T-helper 2 cell treated with Interferon-gamma antibody and Interleukin-4, amounts not matched to agents 5 μg/mL and 100 μg/mL, for 36 hours (primary cell): Measurements from ENCODE around the gene ORM2.

Source experiments
- DNase-seq: peaks from one replicate; pipeline ENCODE4 v3.0.0; 2021; ENCODE audit warnings: low spot score
- H3K27ac Mint-ChIP-seq: one replicate; pipeline ENCODE4 v1.8.0; 2021; ENCODE audit warnings: mild to moderate bottlenecking, mixed read lengths
- H3K27me3 Mint-ChIP-seq: one replicate; pipeline ENCODE4 v1.8.0; 2021; ENCODE audit warnings: low read depth, mixed read lengths
- H3K36me3 Mint-ChIP-seq: one replicate; pipeline ENCODE4 v1.8.0; 2021; ENCODE audit warnings: low read depth, mixed read lengths
- H3K4me1 Mint-ChIP-seq: one replicate; pipeline ENCODE4 v1.8.0; 2021; ENCODE audit warnings: low read depth, mixed read lengths
- H3K4me3 Mint-ChIP-seq: one replicate; pipeline ENCODE4 v1.8.0; 2022; ENCODE audit warnings: mild to moderate bottlenecking, moderate library complexity, mixed read lengths
- H3K9me3 Mint-ChIP-seq: one replicate; pipeline ENCODE4 v1.8.0; 2021; ENCODE audit warnings: mixed read lengths

ORM2 gene

GRCh38 chr9:114288193-114289091 lies 41.2 kb upstream of the ORM2 start:
- Mint-ChIP-seq H3K9me3 (no peaks in the 10 kb centered on the region), H3K4me3 (no peak overlapping the region), H3K36me3 (no peaks in the 10 kb centered on the region), H3K4me1 (no peaks in the 10 kb centered on the region), H3K27me3 (peaks cover 6% of the 10 kb centered on the region), H3K27ac (no peak overlapping the region)
- DNase-seq = no peak

GRCh38 chr9:114289106-114289505 lies 40.6 kb upstream of the ORM2 start:
- no peak overlapping the region for H3K27ac Mint-ChIP-seq
- DNase-seq = no peak
- H3K27me3 Mint-ChIP-seq = peaks cover 6% of the 10 kb centered on the region
- H3K4me3 Mint-ChIP-seq = no peak overlapping the region
- no peaks in the 10 kb centered on the region for H3K9me3 Mint-ChIP-seq
- H3K36me3 Mint-ChIP-seq = no peaks in the 10 kb centered on the region
- H3K4me1 Mint-ChIP-seq = no peaks in the 10 kb centered on the region

- Mint-ChIP-seq H3K4me1 (no peaks in the 10 kb centered on the region), H3K27me3 (peaks cover 6% of the 10 kb centered on the region), H3K27ac (no peak overlapping the region), H3K9me3 (peaks cover 4% of the 10 kb centered on the region), H3K36me3 (no peaks in the 10 kb centered on the region), H3K4me3 (no peak overlapping the region)
- no peak for DNase-seq
Measured at GRCh38 chr9:114289571-114290481, 39.8 kb upstream of the ORM2 start.

- no peak for DNase-seq
- peaks cover 10% of the 10 kb centered on the region for H3K9me3 Mint-ChIP-seq
- H3K27me3 Mint-ChIP-seq = peaks cover 7% of the 10 kb centered on the region
- H3K4me1 Mint-ChIP-seq = no peaks in the 10 kb centered on the region
- no peak overlapping the region for H3K27ac Mint-ChIP-seq
- no peak overlapping the region for H3K4me3 Mint-ChIP-seq
- H3K36me3 Mint-ChIP-seq = peaks cover 2% of the 10 kb centered on the region
Measured at GRCh38 chr9:114290561-114290986, 39.1 kb upstream of the ORM2 start.

GRCh38 chr9:114291064-114291474 lies 38.6 kb upstream of the ORM2 start:
- Mint-ChIP-seq H3K27me3 (peaks cover 7% of the 10 kb centered on the region), H3K36me3 (peaks cover 2% of the 10 kb centered on the region), H3K4me1 (no peaks in the 10 kb centered on the region), H3K4me3 (no peak overlapping the region), H3K9me3 (peaks cover 10% of the 10 kb centered on the region), H3K27ac (no peak overlapping the region)
- peak; percentile 47 for DNase-seq

GRCh38 chr9:114291886-114292590 lies 37.6 kb upstream of the ORM2 start:
- Mint-ChIP-seq H3K9me3 (peaks cover 10% of the 10 kb centered on the region), H3K27ac (no peak overlapping the region), H3K4me1 (no peaks in the 10 kb centered on the region), H3K4me3 (no peak overlapping the region), H3K27me3 (peaks cover 7% of the 10 kb centered on the region), H3K36me3 (peaks cover 2% of the 10 kb centered on the region)
- no peak for DNase-seq

GRCh38 chr9:114294664-114295063 lies 35.0 kb upstream of the ORM2 start:
- Mint-ChIP-seq H3K4me1 (no peaks in the 10 kb centered on the region), H3K27ac (no peak overlapping the region), H3K9me3 (peaks cover 10% of the 10 kb centered on the region), H3K36me3 (peaks cover 2% of the 10 kb centered on the region), H3K4me3 (no peak overlapping the region), H3K27me3 (peaks cover 7% of the 10 kb centered on the region)
- no peak for DNase-seq

GRCh38 chr9:114296338-114296737 lies 33.3 kb upstream of the ORM2 start:
- H3K9me3 Mint-ChIP-seq = peaks cover 10% of the 10 kb centered on the region
- no peaks in the 10 kb centered on the region for H3K4me1 Mint-ChIP-seq
- peaks cover 5% of the 10 kb centered on the region for H3K27me3 Mint-ChIP-seq
- H3K4me3 Mint-ChIP-seq = no peak overlapping the region
- H3K27ac Mint-ChIP-seq = no peak overlapping the region
- H3K36me3 Mint-ChIP-seq = peaks cover 2% of the 10 kb centered on the region
- DNase-seq = no peak

- Mint-ChIP-seq H3K4me3 (no peak overlapping the region), H3K36me3 (peaks cover 2% of the 10 kb centered on the region), H3K9me3 (peaks cover 9% of the 10 kb centered on the region), H3K27ac (no peak overlapping the region), H3K4me1 (no peaks in the 10 kb centered on the region), H3K27me3 (peaks cover 2% of the 10 kb centered on the region)
- DNase-seq = no peak
Measured at GRCh38 chr9:114299286-114300152, 30.1 kb upstream of the ORM2 start.

- H3K9me3 Mint-ChIP-seq = peaks cover 1% of the 10 kb centered on the region
- no peak overlapping the region for H3K4me3 Mint-ChIP-seq
- no peak for DNase-seq
- peaks cover under 1% of the 10 kb centered on the region for H3K36me3 Mint-ChIP-seq
- H3K4me1 Mint-ChIP-seq = no peaks in the 10 kb centered on the region
- H3K27ac Mint-ChIP-seq = no peak overlapping the region
- no peaks in the 10 kb centered on the region for H3K27me3 Mint-ChIP-seq
Measured at GRCh38 chr9:114300153-114300845, 29.4 kb upstream of the ORM2 start.

- no peaks in the 10 kb centered on the region for H3K9me3 Mint-ChIP-seq
- no peaks in the 10 kb centered on the region for H3K4me1 Mint-ChIP-seq
- H3K4me3 Mint-ChIP-seq = no peak overlapping the region
- DNase-seq = no peak
- H3K27ac Mint-ChIP-seq = no peak overlapping the region
- H3K27me3 Mint-ChIP-seq = no peaks in the 10 kb centered on the region
- H3K36me3 Mint-ChIP-seq = no peaks in the 10 kb centered on the region
Measured at GRCh38 chr9:114300846-114301797, 28.5 kb upstream of the ORM2 start.
